Thyroid gland (tissue), 4 donors: Measurements from ENCODE around the gene ZC2HC1B. TPM values are rescaled to one million over a fixed set of nuclear protein-coding genes. Genes with fewer than 3 reads are reported as not detected.

Experiments used
- DNase-seq, 2 donors: peaks; one replicate each; pipeline ENCODE4 v3.0.0-alpha.2; 2019
- H3K27ac ChIP-seq, 3 donors: fragments of 200-600 bp; sonication (generic); 1 replicate in 2 of 3; 2 replicates in 1 of 3; pipeline ENCODE4 v1.5.1; 2016 to 2019; ENCODE audit warnings: mild to moderate bottlenecking in 1 of 3, moderate library complexity in 1 of 3
- H3K27me3 ChIP-seq: fragments of 200-600 bp; sonication (generic); one replicate; pipeline ENCODE4 v1.5.1; 2019
- H3K36me3 ChIP-seq, 2 donors: fragments of 200-600 bp; sonication (generic); one replicate each; pipeline ENCODE4 v1.5.1; 2016 to 2019
- H3K4me1 ChIP-seq, 2 donors: fragments of 200-600 bp; sonication (generic); one replicate each; pipeline ENCODE4 v1.5.1; 2017 to 2019
- H3K4me3 ChIP-seq, 3 donors: fragments of 200-600 bp; sonication (generic); replicated peaks in 1 of 3; 1 replicate in 2 of 3; 2 replicates in 1 of 3; pipeline ENCODE4 v1.5.1; 2016; ENCODE audit warnings: mild to moderate bottlenecking in 1 of 3
- H3K9me3 ChIP-seq: fragments of 200-600 bp; sonication (generic); one replicate; pipeline ENCODE4 v1.5.1; 2017
- POLR2A ChIP-seq, 2 donors: fragments of 450-650 bp; IDR thresholded peaks; one replicate each; pipeline ENCODE4 v1.6.1; 2017; ENCODE audit warnings: antibody characterized with exemption in 2 of 2, mild to moderate bottlenecking in 2 of 2, moderate library complexity in 1 of 2
- WGBS, 2 donors: methylation state at CpG; one replicate each; pipeline ENCODE4 v1.1.5; 2017; 5-methylcytosine and 5-hydroxymethylcytosine counted together
- intact Hi-C: fragments of 100-400 bp; cut with DNase I; formaldehyde crosslinking; loops from one replicate; pipeline ENCODE4 v1.15.1; 2023
- total RNA-seq, 4 donors: library from RNA; depleted of rRNA; stranded (reverse); fragments of >200 nt; gene quantifications; one replicate each; pipeline ENCODE4 v1.2.3, GENCODE V29; 2016
- TF ChIP-seq, protein P1 (sequence below), 6 experiments: fragments of 200-600 bp in 3 of 6; fragments of 450-650 bp in 3 of 6; sonication (generic) in 3 of 6; IDR thresholded peaks; one replicate each; pipeline ENCODE4 v1.5.1; 2016 to 2019; ENCODE audit warnings: antibody characterized with exemption in 6 of 6, mild to moderate bottlenecking in 2 of 6, inconsistent platforms in 1 of 6, moderate library complexity in 1 of 6

The ZC2HC1B gene, protein sequence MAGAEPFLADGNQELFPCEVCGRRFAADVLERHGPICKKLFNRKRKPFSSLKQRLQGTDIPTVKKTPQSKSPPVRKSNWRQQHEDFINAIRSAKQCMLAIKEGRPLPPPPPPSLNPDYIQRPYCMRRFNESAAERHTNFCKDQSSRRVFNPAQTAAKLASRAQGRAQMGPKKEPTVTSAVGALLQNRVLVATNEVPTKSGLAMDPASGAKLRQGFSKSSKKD
- not detected for total RNA-seq

DNA sequence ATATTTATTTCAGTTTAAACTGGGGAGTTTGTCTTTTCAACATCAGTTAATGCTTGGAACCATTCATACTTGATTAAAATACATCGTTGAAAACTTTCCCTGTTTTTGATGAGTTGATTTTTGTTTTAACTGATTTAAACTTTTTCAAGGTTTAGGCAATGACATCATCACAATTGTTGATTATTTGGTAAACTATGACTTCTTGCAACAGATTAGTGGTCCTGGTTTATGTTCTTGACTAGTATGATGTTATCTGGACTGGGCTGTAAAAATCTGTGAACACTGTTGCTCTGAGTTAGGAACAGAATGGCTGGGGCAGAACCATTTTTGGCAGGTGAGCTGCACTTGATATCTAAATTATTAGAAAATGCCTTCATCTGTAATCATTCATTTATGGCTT is at the start of gene ZC2HC1B:
Gene ZC2HC1B, plus strand, starts transcription at position 241 of the 400 bp plus-strand sequence. Its CDS starts 66 bp downstream, at position 307.
- intact Hi-C loops, result no loop called here
- WGBS, 2 donors, result 89 to 91% methylated on average over 1 of the region's 1 CpG
- no peaks in the 10 kb centered on the region for H3K27me3 ChIP-seq
- peaks cover 36 to 41% of the 10 kb centered on the region in 2 donors for H3K36me3 ChIP-seq
- TF ChIP-seq, protein P1, sequence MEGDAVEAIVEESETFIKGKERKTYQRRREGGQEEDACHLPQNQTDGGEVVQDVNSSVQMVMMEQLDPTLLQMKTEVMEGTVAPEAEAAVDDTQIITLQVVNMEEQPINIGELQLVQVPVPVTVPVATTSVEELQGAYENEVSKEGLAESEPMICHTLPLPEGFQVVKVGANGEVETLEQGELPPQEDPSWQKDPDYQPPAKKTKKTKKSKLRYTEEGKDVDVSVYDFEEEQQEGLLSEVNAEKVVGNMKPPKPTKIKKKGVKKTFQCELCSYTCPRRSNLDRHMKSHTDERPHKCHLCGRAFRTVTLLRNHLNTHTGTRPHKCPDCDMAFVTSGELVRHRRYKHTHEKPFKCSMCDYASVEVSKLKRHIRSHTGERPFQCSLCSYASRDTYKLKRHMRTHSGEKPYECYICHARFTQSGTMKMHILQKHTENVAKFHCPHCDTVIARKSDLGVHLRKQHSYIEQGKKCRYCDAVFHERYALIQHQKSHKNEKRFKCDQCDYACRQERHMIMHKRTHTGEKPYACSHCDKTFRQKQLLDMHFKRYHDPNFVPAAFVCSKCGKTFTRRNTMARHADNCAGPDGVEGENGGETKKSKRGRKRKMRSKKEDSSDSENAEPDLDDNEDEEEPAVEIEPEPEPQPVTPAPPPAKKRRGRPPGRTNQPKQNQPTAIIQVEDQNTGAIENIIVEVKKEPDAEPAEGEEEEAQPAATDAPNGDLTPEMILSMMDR (IDR thresholded peaks at IDR 0.05), result no peak
- no peak for TF ChIP-seq POLR2A (IDR thresholded peaks at IDR 0.05)
- H3K27ac ChIP-seq, result no peak within 1 kb of the TSS
- no peak within 1 kb of the TSS for H3K4me3 ChIP-seq
- no peak for DNase-seq
- H3K9me3 ChIP-seq, result no peaks in the 10 kb centered on the region
- H3K4me1 ChIP-seq, result no peaks in the 10 kb centered on the region

DNA sequence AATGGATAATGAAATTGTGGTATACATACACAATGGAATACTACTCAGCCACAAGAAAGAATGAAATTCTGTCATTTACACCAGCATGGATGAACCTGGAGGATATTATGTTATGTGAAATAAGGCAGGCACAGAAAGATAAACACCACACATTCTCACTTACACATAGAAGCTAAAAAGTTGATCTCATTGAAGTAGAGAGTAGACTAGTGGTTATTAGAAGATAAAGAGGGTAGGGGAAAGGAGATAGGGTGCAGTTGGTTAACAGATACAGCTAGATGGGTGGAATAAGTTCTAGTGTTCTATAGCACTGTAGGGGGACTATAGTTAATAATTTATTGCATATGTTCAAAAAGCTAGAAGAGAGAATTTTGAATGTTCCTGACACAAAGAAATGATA is 46.7 kb upstream of the ZC2HC1B start:
- H3K9me3 ChIP-seq, result no peaks in the 10 kb centered on the region
- H3K36me3 ChIP-seq, result no peaks in the 10 kb centered on the region
- H3K4me3 ChIP-seq, result no peak overlapping the region
- H3K27me3 ChIP-seq, result no peaks in the 10 kb centered on the region
- H3K27ac ChIP-seq, result no peak overlapping the region
- DNase-seq, result no peak
- intact Hi-C loops, result no loop called here
- peaks cover 4 to 5% of the 10 kb centered on the region in 2 donors for H3K4me1 ChIP-seq
- TF ChIP-seq POLR2A (IDR thresholded peaks at IDR 0.05), result no peak
- TF ChIP-seq, protein P1 (IDR thresholded peaks at IDR 0.05), result no peak

DNA sequence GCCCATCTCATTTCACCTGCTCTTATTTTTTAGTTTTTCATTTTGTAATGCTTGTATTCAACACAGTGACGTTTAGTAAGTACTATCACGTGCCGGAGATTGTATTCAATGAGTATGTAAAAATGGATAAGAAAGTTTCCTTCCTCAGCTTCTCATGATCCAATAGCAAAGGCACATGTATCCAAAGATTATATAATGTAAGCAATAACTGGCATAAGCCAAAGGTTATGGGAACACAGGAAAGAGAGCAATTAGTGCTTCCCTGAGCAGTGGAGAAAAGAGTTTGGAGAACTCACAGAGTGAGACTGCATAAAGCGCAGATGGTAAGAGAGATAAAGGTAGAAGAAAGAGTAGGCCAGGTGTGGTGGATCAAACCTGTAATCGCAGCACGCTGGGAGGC is 42.9 kb upstream of the ZC2HC1B start:
- no peaks in the 10 kb centered on the region for H3K36me3 ChIP-seq
- WGBS, 2 donors, result 89 to 92% methylated on average over 6 of the region's 6 CpGs
- DNase-seq, result no peak
- H3K4me1 ChIP-seq, result peaks cover 9% of the 10 kb centered on the region in 2 donors
- TF ChIP-seq, protein P1 (IDR thresholded peaks at IDR 0.05), result no peak
- TF ChIP-seq POLR2A (IDR thresholded peaks at IDR 0.05), result no peak
- H3K27ac ChIP-seq, result no peak overlapping the region
- H3K9me3 ChIP-seq, result no peaks in the 10 kb centered on the region
- H3K27me3 ChIP-seq, result no peaks in the 10 kb centered on the region
- intact Hi-C loops, result no loop called here
- H3K4me3 ChIP-seq, result no peak overlapping the region

DNA sequence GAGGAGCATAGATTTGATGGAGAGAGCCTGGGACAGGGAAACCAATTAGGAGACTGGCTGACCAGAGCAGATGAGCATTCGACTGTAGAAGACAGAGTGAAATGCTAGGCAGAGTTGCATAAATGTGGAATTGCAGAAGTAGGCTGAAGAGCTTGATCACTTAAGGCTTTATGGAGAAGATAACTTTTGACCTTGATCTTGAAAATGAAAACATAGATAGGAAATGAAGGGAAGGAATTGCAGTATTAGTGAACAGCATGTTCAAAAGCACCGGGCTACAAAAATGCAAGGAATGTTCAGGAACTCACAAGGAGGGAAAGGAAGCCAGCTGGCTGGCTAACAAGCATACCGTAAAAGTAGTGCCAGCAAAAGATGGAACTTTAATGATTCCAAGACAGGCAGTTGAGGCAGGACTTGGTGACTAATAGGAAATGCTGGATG is 41.7 kb upstream of the ZC2HC1B start:
- Histone ChIP-seq H3K9me3 (no peaks in the 10 kb centered on the region), H3K27me3 (no peaks in the 10 kb centered on the region), H3K36me3 (no peaks in the 10 kb centered on the region), H3K4me3 (no peak overlapping the region), H3K27ac (peak overlapping the region in 2 of 3 donors; percentile 21 to 25), H3K4me1 (peaks cover 9% of the 10 kb centered on the region in 2 donors)
- no peak for TF ChIP-seq POLR2A (IDR thresholded peaks at IDR 0.05)
- TF ChIP-seq, protein P1 (IDR thresholded peaks at IDR 0.05), result no peak
- 35 to 41% methylated on average over 3 of the region's 3 CpGs for WGBS, 2 donors
- intact Hi-C loops, result no loop called here
- DNase-seq, result peak; percentile 14 to 58

DNA sequence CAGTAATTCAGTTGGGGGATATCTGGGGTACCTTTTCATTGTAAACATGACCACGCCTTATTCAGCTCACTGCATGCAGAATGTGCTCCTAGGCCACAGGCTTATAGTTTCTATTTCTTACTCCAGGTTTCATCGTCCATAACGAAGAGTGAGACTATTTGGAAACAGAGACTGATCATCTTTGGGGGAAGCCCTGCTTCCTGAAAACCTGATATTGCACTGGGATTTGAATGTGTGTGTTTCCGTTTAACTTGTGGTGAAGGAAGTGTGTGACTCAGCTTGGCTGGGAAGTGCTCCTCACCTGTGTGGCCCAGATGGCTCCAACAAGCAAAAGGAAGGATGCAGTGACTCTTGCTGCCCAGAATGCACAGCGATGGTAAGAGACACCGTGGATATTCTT is 40.7 kb upstream of the ZC2HC1B start:
- intact Hi-C loops, result no loop called here
- 85% methylated on average over 6 of the region's 6 CpGs for WGBS, 2 donors
- Histone ChIP-seq H3K9me3 (no peaks in the 10 kb centered on the region), H3K4me3 (no peak overlapping the region), H3K36me3 (no peaks in the 10 kb centered on the region), H3K27me3 (no peaks in the 10 kb centered on the region), H3K4me1 (peaks cover 9% of the 10 kb centered on the region in 2 donors), H3K27ac (no peak overlapping the region)
- no peak for DNase-seq
- TF ChIP-seq, protein P1 (IDR thresholded peaks at IDR 0.05), result no peak
- no peak for TF ChIP-seq POLR2A (IDR thresholded peaks at IDR 0.05)
